BLaER1 (cell line): ENCODE results near the gene FAT1.
"Not testable (repeated sequence)": the region's sequence is repeated elsewhere in the genome, so short reads cannot be mapped to it uniquely, and the experiment has no call there.

Experiments
- H3K27ac ChIP-seq: shearing (Covaris generic); formaldehyde crosslinking; 2 replicates; pipeline ENCODE4 v1.8.1; 2022
- H3K27me3 ChIP-seq: shearing (Covaris generic); formaldehyde crosslinking; 2 replicates; pipeline ENCODE4 v1.8.1; 2022
- H3K36me3 ChIP-seq: shearing (Covaris generic); formaldehyde crosslinking; 2 replicates; pipeline ENCODE4 v1.8.1; 2022
- H3K4me1 ChIP-seq: shearing (Covaris generic); formaldehyde crosslinking; 2 replicates; pipeline ENCODE4 v1.8.1; 2022
- H3K4me2 ChIP-seq: shearing (Covaris generic); formaldehyde crosslinking; 2 replicates; pipeline ENCODE4 v1.8.1; 2022
- H3K4me3 ChIP-seq: shearing (Covaris generic); formaldehyde crosslinking; 2 replicates; pipeline ENCODE4 v1.8.1; 2022
- H3K9ac ChIP-seq: shearing (Covaris generic); formaldehyde crosslinking; 2 replicates; pipeline ENCODE4 v1.8.1; 2022
- H3K9me3 ChIP-seq: shearing (Covaris generic); formaldehyde crosslinking; 2 replicates; pipeline ENCODE4 v1.8.1; 2022
- H4K20me1 ChIP-seq: shearing (Covaris generic); formaldehyde crosslinking; 2 replicates; pipeline ENCODE4 v1.8.1; 2022
- Cebpa-rat ChIP-seq: shearing (Covaris generic); IDR thresholded peaks from 2 replicates; pipeline ENCODE4 v1.8.1; 2022

Gene FAT1

GRCh38 chr4:186762865-186763264 is 39.2 kb upstream of the FAT1 start:
- Histone ChIP-seq H3K27me3 (no peaks in the 10 kb centered on the region), H3K36me3 (no peaks in the 10 kb centered on the region), H3K4me1 (peaks cover 49% of the 10 kb centered on the region), H3K9me3 (peaks cover 8% of the 10 kb centered on the region), H3K27ac (no peak overlapping the region), H3K4me2 (no peak overlapping the region), H4K20me1 (no peaks in the 10 kb centered on the region), H3K4me3 (no peak overlapping the region), H3K9ac (no peak overlapping the region)
- no peak for TF ChIP-seq Cebpa-rat

GRCh38 chr4:186762361-186762760 is 38.7 kb upstream of the FAT1 start:
- 0 out of 2 replicates have a peak overlapping the region, but pooled peaks have one; percentile 12 for H3K4me2 ChIP-seq
- no peak overlapping the region for H3K4me3 ChIP-seq
- H3K36me3 ChIP-seq: no peaks in the 10 kb centered on the region
- H3K4me1 ChIP-seq: peaks cover 53% of the 10 kb centered on the region
- no peak overlapping the region for H3K9ac ChIP-seq
- H3K9me3 ChIP-seq: peaks cover 8% of the 10 kb centered on the region
- no peak overlapping the region for H3K27ac ChIP-seq
- no peak for TF ChIP-seq Cebpa-rat
- H3K27me3 ChIP-seq: no peaks in the 10 kb centered on the region
- H4K20me1 ChIP-seq: no peaks in the 10 kb centered on the region

DNA sequence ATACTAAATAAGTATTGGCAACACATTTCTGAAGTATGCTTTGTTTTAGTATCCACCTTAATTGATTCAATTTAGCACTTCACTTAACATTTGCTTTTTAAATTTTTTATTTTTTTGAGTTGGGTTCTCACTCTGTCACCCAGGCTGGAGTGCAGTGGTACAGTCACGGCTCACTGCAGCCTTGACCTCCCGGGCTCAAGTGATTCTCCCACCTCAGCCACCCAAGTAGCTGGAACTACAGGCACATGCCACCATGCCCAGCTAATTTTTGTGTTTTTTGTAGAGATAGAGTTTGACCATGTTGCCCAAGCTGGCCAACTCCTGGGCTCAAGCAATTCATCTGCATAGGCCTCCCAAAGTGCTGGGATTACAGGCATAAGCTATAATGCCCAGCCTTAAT is 38.3 kb upstream of the FAT1 start:
- H3K4me1 ChIP-seq: peaks cover 53% of the 10 kb centered on the region
- not testable (repeated sequence) for H3K9me3 ChIP-seq, H3K4me3 ChIP-seq, H3K36me3 ChIP-seq, H4K20me1 ChIP-seq, H3K27me3 ChIP-seq, H3K9ac ChIP-seq, H3K27ac ChIP-seq
- H3K4me2 ChIP-seq: peak overlapping the region; percentile 12; the same call in 1 of the 2 replicates

- Histone ChIP-seq H3K27me3 (no peaks in the 10 kb centered on the region), H3K27ac (no peak overlapping the region), H3K9me3 (peaks cover 14% of the 10 kb centered on the region), H4K20me1 (no peaks in the 10 kb centered on the region), H3K4me1 (peaks cover 56% of the 10 kb centered on the region), H3K4me3 (no peak overlapping the region), H3K9ac (no peak overlapping the region), H3K36me3 (no peaks in the 10 kb centered on the region), H3K4me2 (no peak overlapping the region)
- TF ChIP-seq Cebpa-rat: no peak
Observed at GRCh38 chr4:186761393-186761792, 37.7 kb upstream of the FAT1 start.

- H3K36me3 ChIP-seq: no peaks in the 10 kb centered on the region
- H3K4me2 ChIP-seq: no peak overlapping the region
- H3K27me3 ChIP-seq: no peaks in the 10 kb centered on the region
- H3K4me1 ChIP-seq: peaks cover 61% of the 10 kb centered on the region
- H3K9me3 ChIP-seq: peaks cover 14% of the 10 kb centered on the region
- no peak overlapping the region for H3K4me3 ChIP-seq
- no peaks in the 10 kb centered on the region for H4K20me1 ChIP-seq
- H3K27ac ChIP-seq: no peak overlapping the region
- no peak for TF ChIP-seq Cebpa-rat
- H3K9ac ChIP-seq: no peak overlapping the region
Observed at GRCh38 chr4:186760576-186760975, 36.9 kb upstream of the FAT1 start.

DNA sequence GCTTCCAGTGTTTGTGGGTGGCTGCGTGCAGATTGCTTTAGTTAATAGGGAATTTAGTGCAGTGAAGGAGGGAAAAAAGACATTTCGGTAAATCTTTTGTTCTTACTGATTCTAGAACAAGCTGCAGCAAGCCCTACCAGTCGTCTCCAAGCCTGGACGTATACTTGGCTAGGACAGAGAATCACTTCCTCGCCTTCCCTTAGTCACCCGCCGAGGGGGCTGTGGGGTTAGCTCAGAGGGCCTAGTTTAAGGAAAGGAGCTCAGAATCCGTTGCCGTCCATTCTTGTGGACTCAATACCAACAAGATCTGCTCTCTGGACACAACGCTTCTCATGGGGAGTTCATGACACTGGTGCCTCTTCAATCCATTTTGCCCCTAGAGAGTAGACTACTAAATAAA is 36.3 kb upstream of the FAT1 start:
- H4K20me1 ChIP-seq: no peaks in the 10 kb centered on the region
- no peaks in the 10 kb centered on the region for H3K27me3 ChIP-seq
- H3K9ac ChIP-seq: no peak overlapping the region
- H3K27ac ChIP-seq: peak overlapping the region; percentile 7; the same call in 1 of the 2 replicates
- H3K9me3 ChIP-seq: peaks cover 14% of the 10 kb centered on the region
- H3K4me2 ChIP-seq: no peak overlapping the region
- no peaks in the 10 kb centered on the region for H3K36me3 ChIP-seq
- H3K4me1 ChIP-seq: peaks cover 61% of the 10 kb centered on the region
- H3K4me3 ChIP-seq: no peak overlapping the region
- no peak for TF ChIP-seq Cebpa-rat

DNA sequence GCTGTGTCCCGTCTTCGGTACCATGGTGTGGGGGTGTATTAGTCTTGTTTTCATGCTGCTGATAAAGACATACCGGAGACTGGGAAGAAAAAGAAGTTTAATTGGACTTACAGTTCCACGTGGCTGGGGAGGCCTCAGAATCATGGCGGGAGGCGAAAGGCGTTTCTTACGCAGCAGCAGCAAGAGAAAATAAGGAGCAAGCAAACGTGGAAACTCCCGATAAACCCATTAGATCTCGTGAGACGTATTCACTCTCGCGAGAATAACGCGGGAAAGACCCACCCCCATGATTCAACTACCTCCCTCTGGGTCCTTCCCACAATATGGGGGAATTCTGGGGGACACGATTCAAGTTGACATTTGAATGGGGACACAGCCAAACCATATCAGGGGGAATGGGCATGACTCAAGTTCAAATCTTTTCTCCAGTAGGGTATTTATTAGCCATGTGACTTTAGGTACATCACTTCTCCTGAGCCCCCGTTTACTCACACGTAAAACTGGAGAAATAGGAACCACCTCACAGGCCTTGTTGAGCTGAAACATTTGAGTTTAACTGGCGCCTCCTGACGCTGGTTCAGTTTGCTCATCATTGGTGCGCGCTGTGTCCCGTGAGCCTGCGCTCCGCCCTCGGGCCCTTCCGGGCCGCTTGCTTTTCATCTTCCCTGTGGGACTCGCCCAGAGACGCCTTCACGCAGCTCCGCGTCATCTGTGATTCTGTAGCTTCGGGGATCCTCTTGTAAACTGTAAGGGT is 35.5 kb upstream of the FAT1 start:
- H4K20me1 ChIP-seq: no peaks in the 10 kb centered on the region
- no peak overlapping the region for H3K9ac ChIP-seq
- no peak overlapping the region for H3K27ac ChIP-seq
- H3K4me1 ChIP-seq: peaks cover 69% of the 10 kb centered on the region
- H3K27me3 ChIP-seq: no peaks in the 10 kb centered on the region
- H3K4me2 ChIP-seq: peak overlapping the region; percentile 81; the same call in 1 of the 2 replicates
- no peak overlapping the region for H3K4me3 ChIP-seq
- H3K36me3 ChIP-seq: no peaks in the 10 kb centered on the region
- no peak for TF ChIP-seq Cebpa-rat
- H3K9me3 ChIP-seq: peaks cover 14% of the 10 kb centered on the region

- H3K9me3 ChIP-seq: peaks cover 14% of the 10 kb centered on the region
- H3K27ac ChIP-seq: peak overlapping the region; percentile 81; the same call in 1 of the 2 replicates
- H3K4me3 ChIP-seq: no peak overlapping the region
- TF ChIP-seq Cebpa-rat: no peak
- no peaks in the 10 kb centered on the region for H4K20me1 ChIP-seq
- H3K27me3 ChIP-seq: no peaks in the 10 kb centered on the region
- H3K4me1 ChIP-seq: peaks cover 82% of the 10 kb centered on the region
- H3K4me2 ChIP-seq: peak overlapping the region; percentile 81
- no peaks in the 10 kb centered on the region for H3K36me3 ChIP-seq
- H3K9ac ChIP-seq: no peak overlapping the region
Observed at GRCh38 chr4:186757696-186758355, 34.2 kb upstream of the FAT1 start.

DNA sequence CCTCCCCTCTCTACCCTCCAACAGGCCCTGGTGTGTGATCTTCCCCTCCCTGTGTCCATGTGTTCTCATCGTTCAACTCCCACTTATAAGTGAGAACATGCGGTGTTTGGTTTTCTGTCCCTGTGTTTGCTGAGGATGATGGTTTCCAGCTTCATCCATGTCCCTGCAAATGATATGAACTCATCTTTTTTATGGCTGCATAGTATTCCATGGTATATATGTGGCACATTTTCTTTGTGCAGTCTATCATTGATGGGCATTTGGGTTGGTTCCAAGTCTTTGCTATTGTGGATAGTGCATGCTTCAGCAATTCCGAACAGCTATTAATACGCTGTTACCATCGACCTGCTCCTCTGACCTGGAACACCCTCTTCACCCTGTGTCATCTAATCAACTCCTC is 32.9 kb upstream of the FAT1 start:
- peak overlapping the region; percentile 81 for H3K4me2 ChIP-seq
- not testable (repeated sequence) for H3K36me3 ChIP-seq, H3K4me3 ChIP-seq, H3K27me3 ChIP-seq, H4K20me1 ChIP-seq
- peak overlapping the region; percentile 65; the same call in 1 of the 2 replicates for H3K9ac ChIP-seq
- peaks cover 21% of the 10 kb centered on the region for H3K9me3 ChIP-seq
- H3K4me1 ChIP-seq: peaks cover 73% of the 10 kb centered on the region
- peak overlapping the region; percentile 81 for H3K27ac ChIP-seq
